ENCODE measurements around the gene PAX7. TPM values are rescaled to one million over a fixed set of nuclear protein-coding genes. Genes with fewer than 3 reads are reported as not detected.

PAX7 gene
- total RNA-seq, 2 donors from 2014 or later = not detected

DNA sequence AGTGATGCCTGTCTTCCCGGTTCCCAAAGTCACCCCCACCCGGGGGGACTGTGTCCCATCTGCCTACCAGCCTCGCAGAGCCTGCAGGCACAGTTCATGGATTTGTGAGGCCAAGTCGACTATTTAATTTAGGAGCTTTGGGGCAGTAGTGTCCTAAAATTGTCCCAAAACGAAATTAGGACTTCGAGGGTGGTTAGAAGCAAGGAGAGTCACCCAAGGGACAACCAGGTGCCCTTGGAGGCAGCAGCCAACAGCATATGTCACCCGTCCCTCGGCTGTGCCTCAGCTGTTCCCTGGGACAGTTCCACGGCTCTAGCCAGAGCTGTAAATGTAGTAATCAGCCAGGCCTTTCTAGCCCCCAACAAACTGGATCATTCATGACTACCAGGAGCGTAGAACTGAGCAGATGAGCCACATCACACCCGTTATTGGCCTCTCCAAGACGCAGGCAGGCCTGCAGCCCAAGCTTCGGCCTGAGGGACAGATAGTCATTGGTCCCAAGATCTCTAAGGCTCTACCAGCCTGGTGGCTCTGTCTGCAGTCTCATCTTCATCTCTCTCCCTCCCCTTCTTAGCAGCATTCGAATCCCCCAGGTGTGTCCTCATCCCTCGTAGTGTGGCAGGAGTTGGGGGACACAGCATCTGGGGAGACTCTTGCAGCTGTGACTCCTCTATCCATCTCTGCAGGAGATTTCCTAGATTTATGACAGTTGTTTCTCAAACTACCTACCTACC lies 2.9 kb downstream of the PAX7 start:
- intact Hi-C loops (cut with DNase I) = no loop called here
- no peaks in the 10 kb centered on the region for H3K36me3 ChIP-seq
- TF ChIP-seq, protein P1, sequence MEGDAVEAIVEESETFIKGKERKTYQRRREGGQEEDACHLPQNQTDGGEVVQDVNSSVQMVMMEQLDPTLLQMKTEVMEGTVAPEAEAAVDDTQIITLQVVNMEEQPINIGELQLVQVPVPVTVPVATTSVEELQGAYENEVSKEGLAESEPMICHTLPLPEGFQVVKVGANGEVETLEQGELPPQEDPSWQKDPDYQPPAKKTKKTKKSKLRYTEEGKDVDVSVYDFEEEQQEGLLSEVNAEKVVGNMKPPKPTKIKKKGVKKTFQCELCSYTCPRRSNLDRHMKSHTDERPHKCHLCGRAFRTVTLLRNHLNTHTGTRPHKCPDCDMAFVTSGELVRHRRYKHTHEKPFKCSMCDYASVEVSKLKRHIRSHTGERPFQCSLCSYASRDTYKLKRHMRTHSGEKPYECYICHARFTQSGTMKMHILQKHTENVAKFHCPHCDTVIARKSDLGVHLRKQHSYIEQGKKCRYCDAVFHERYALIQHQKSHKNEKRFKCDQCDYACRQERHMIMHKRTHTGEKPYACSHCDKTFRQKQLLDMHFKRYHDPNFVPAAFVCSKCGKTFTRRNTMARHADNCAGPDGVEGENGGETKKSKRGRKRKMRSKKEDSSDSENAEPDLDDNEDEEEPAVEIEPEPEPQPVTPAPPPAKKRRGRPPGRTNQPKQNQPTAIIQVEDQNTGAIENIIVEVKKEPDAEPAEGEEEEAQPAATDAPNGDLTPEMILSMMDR (IDR thresholded peaks at IDR 0.05) = no peak

DNA sequence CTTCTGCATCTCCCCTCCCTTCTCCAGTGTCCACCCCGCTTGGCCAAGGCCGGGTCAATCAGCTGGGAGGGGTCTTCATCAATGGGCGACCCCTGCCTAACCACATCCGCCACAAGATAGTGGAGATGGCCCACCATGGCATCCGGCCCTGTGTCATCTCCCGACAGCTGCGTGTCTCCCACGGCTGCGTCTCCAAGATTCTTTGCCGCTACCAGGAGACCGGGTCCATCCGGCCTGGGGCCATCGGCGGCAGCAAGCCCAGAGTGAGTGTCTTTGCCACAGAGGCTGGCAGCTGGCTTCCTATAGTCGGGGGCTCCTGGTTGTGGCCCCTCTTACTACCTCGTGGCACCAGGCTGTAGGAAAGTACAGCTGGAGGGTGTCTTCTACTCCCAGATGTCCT lies 3.6 kb downstream of the PAX7 start:
- Histone ChIP-seq H3K4me3 (no peak overlapping the region), H3K27me3 (peaks cover 96% of the 10 kb centered on the region), H3K27ac (no peak overlapping the region), H3K9me3 (no peaks in the 10 kb centered on the region), H3K36me3 (no peaks in the 10 kb centered on the region), H3K9ac (ENCODE audit: low read depth in 2 of 2, low read length in 2 of 2) (no peak overlapping the region), H3K4me1 (no peaks in the 10 kb centered on the region)
- TF ChIP-seq, protein P1 (IDR thresholded peaks at IDR 0.05) = no peak
- intact Hi-C loops (cut with DNase I) = no loop called here
- DNase-seq = no peak

More for the DNA sequence above, 2.9 kb downstream of the PAX7 start:
- H3K4me3 ChIP-seq = no peak overlapping the region
- no peaks in the 10 kb centered on the region for H3K9me3 ChIP-seq
- H3K9ac ChIP-seq (ENCODE audit: low read depth in 2 of 2, low read length in 2 of 2) = no peak overlapping the region
- no peaks in the 10 kb centered on the region for H3K4me1 ChIP-seq
- H3K27me3 ChIP-seq = peaks cover 96% of the 10 kb centered on the region
- no peak overlapping the region for H3K27ac ChIP-seq
- DNase-seq = no peak

DNA sequence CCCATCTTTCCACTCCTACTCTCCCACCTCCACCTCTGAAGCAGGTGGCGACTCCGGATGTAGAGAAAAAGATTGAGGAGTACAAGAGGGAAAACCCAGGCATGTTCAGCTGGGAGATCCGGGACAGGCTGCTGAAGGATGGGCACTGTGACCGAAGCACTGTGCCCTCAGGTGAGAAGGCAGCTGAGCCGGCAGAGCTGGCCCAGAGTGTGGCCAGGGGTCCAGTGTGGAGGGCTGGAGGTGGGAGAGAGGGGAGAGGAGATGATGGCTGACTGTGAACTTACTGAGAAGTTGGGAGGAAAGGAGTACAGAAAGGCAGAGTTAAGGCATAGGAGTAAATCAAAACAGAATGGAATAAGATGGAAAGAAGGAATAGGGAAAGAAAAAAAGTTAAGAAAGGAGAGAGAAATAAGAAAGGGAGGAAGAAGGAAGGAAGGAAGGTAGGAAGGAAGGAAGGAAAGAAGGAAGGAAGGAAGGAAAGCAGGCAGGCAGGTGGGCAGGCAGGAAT lies 4.5 kb downstream of the PAX7 start:
- H3K9ac ChIP-seq (ENCODE audit: low read depth in 2 of 2, low read length in 2 of 2) = no peak overlapping the region
- no peaks in the 10 kb centered on the region for H3K36me3 ChIP-seq
- intact Hi-C loops (cut with DNase I) = no loop called here
- no peaks in the 10 kb centered on the region for H3K4me1 ChIP-seq
- H3K27ac ChIP-seq = no peak overlapping the region
- DNase-seq = no peak
- no peak overlapping the region for H3K4me3 ChIP-seq
- TF ChIP-seq, protein P1 (IDR thresholded peaks at IDR 0.05) = no peak
- H3K9me3 ChIP-seq = no peaks in the 10 kb centered on the region
- H3K27me3 ChIP-seq = peaks cover 96% of the 10 kb centered on the region

DNA sequence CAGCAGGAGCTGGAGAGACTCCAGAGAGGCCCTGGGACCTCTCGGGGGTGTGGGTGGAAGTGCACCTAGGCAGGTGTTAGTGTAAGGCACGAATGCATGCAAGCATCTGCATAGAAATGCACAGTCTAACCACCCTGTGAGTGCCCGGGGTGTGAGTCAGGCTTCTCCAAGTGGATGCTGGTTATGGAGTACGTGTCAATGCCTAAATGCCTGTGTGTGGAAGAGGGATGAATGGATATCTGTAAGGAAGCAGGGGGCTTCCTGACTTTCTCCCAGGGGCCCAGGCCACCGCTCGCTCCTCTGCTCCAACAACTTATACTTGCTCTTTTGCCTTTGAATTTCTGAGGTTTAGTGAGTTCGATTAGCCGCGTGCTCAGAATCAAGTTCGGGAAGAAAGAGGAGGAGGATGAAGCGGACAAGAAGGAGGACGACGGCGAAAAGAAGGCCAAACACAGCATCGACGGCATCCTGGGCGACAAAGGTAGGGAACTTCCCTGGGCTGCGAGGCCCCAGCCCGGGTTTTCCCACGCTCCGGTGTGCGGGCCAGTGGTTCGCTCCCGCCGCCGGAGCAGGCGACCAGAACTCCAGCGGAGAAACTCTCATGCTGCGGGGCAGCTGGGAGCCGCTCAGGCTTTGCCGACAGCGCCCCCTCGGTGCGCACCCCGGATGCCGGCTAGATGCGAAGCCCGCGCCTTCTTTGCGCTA lies 5.4 kb downstream of the PAX7 start:
- Histone ChIP-seq H3K27ac (no peak overlapping the region), H3K4me3 (no peak overlapping the region), H3K36me3 (no peaks in the 10 kb centered on the region), H3K9ac (ENCODE audit: low read depth in 2 of 2, low read length in 2 of 2) (no peak overlapping the region), H3K4me1 (no peaks in the 10 kb centered on the region), H3K27me3 (peaks cover 96% of the 10 kb centered on the region), H3K9me3 (no peaks in the 10 kb centered on the region)
- TF ChIP-seq, protein P1 (IDR thresholded peaks at IDR 0.05) = no peak
- DNase-seq = no peak
- intact Hi-C loops (cut with DNase I) = no loop called here

DNA sequence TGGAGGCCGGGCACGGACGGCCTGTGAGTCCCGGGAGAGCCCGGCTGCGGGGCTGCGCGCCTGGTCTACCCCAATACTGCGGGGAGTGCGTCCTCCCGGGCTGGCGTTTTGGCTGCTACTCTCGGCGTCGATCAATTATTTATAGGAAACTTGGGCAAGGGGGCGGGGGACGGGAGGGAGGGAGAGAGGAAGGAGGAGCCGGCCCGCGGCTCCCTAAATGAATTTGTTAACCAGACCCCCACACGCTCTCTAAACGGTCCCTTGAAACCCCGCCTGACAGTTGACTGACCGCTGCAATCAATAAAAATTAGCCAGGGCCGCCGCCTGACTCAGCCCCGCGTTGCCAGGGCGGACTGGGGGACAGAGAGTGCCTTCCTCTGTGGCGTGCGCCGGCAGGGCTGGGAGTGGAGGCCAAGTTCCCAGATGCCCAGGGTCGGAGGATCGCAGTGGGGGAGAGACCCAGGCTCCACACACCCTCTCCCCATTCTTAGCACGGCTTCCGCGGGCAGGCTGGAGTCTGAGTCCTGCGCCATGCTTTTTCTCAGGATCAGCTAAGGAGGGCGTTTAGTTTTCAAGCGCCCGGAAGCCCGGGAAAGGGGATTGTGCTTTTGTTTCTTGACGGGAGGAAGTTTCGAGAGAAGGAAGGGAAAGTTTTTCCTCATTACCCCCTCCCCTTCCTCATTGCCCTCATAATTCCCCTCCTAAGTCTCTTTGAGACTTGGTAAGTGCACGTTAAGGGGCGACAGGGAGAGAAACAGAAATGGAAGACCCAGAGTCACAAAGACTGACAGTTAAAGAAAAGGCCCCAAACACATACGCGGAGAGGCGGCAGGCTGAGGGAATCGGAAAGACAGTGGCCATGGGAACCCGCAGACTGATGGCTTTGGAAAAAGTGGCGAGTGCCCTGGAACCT lies 6.2 kb downstream of the PAX7 start:
- no peaks in the 10 kb centered on the region for H3K4me1 ChIP-seq
- H3K4me3 ChIP-seq = no peak overlapping the region
- TF ChIP-seq, protein P1 (IDR thresholded peaks at IDR 0.05) = no peak
- no peak overlapping the region for H3K9ac ChIP-seq (ENCODE audit: low read depth in 2 of 2, low read length in 2 of 2)
- H3K27me3 ChIP-seq = peaks cover 96% of the 10 kb centered on the region
- H3K36me3 ChIP-seq = no peaks in the 10 kb centered on the region
- intact Hi-C loops (cut with DNase I) = no loop called here
- no peak overlapping the region for H3K27ac ChIP-seq
- no peak for DNase-seq
- no peaks in the 10 kb centered on the region for H3K9me3 ChIP-seq

Data from colonic mucosa (tissue), 4 donors.